Fibroblast of peridontal ligament (primary cell): ENCODE data around the gene NT5DC3.
"Not testable (repeated sequence)": the region's sequence is repeated elsewhere in the genome, so short reads cannot be mapped to it uniquely, and the experiment has no call there.

Experiments used
- DNase-seq: peaks from one replicate; pipeline ENCODE4 v3.0.0-alpha.2; 2010; ENCODE audit errors: extremely low read depth

NT5DC3 gene

GRCh38 chr12:103810111-103810510 lies 30.9 kb downstream of the NT5DC3 start:
- DNase-seq, result no peak

GRCh38 chr12:103809639-103810038 lies 31.4 kb downstream of the NT5DC3 start:
- DNase-seq, result not testable (repeated sequence)

DNA sequence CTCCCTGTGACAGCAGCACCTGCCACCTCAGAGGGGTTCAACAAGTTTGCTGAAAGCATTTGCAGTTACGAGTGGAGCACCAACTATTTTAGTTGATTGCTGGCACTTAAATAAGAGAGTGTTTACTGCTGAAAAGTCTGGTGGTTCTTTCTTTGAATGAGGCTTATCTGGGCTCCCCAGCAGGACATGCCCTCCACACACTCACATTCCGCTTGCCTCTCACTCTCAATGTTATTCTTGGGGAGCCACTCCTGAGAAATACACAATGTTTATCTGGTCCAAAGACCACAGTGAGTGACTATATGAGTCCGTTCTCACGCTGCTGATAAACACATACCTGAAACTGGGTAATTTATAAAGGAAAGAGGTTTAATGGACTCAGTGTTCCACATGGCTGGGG lies 31.9 kb downstream of the NT5DC3 start:
- no peak for DNase-seq

DNA sequence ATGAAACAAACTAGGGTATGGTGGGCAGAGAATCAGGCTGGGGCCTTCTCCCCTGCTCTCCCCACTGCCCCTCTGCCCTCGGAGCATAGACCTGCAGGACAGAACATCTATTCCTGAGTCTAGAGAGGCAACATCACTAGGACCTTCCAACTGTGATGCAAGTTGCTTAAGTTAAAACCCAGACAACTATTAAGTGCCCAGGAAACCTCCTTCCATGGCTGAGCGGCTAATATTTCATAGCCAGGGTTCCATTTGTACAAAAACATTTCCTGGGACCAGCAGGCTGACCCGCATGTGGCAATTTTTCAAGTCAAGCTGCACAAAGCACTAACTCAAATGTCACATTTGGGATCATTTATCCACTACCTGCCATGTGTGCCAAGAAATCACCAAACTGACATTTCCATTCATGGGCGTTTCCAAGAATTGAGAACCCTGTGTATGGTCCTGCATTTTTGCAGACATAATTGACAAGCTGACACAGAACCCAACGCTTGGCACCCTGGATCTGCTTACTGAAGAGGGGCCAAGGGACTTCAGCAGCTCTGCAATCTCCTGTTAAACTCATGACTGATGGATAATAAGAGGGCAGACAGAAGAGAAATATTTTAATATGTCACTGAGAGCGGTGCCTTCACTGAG lies 32.7 kb downstream of the NT5DC3 start:
- DNase-seq, result no peak

- DNase-seq, result no peak
Observed at GRCh38 chr12:103807561-103808238, 33.3 kb downstream of the NT5DC3 start.

DNA sequence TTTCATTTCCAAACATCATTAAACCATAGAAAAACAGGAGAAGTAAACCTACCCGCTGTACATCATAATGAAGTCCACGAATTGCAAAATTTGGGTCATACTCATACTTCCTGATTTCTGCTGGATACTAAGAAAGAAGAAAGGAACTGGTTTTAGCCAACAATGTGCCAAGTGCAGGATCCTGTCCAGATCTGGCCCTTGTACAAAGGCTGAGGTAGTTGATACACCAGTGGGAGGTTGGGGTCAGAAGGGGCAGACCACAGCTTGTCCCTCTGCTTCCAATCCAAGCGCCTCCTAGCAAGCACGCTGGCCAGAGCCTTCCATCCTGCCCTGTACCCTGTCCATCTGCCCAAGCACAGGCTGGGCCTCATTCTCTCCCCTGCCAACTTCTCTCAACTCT lies 34.2 kb downstream of the NT5DC3 start:
- no peak for DNase-seq

DNA sequence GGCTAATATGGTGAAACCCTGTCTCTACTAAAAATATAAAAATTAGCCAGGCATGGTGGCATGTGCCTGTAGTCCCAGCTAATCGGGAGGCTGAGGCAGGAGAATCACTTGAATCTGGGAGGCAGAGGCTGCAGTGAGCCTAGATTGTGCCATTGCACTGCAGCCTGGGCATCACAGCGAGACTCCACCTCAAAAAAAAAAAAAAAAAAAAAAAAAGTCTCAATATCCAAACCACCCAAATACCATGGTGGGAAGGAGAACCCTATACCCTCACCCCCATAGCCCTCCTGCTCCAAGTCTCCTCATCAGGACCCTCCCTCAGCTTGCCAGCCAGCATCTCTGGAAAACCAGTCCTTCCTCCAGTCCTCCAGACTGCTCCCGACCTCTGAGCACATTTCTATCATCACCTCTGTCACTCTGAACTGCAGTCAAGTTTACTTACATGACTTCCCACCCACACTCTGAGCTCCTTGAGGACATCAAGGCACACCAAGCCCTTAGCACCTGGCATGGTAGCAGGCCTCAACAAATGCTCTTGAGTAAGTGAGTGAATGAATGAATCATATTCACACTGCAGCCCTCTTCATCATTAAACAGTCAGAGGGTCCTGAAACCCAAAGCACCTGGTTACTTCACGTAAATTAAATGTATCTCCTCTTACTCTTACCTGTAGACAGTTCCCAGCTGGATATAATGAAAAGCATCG lies 35.2 kb downstream of the NT5DC3 start:
- DNase-seq, result no peak

DNA sequence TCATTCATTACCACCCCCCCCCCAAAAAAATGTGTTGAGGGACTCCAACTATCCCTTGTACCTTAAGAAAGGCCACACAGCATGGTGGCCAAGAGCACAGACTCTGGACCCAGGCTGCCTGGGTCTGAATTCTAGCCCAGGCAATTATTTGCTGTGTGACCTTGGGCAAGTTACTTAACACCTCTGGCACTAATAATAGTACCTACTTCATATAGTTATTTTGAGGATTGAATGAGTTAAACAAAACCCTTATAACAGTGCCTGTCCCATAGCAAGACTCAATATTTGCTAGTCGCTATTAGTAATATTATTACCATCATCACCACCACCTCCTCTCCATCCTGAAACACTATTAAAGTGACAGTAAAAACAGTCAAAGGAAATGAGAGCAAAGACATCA lies 37.2 kb downstream of the NT5DC3 start:
- no peak for DNase-seq

DNA sequence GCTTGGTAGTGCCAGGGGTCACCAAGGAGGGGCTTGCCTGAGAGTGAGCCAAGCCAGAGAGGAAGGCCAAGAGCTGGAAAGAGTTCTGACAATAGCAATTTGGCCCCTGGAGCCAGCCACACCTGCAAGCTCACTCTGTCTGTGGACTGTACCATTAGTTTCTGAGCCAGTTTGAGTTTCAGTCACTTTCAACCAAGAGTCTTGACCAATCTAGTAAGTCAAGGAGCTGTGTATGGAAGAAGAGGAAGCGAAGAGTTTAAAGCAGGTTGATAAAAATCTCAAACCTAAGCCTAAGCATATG lies 38.5 kb downstream of the NT5DC3 start:
- DNase-seq, result no peak

GRCh38 chr12:103801709-103802585 lies 39.1 kb downstream of the NT5DC3 start:
- peak; percentile 31 for DNase-seq

DNA sequence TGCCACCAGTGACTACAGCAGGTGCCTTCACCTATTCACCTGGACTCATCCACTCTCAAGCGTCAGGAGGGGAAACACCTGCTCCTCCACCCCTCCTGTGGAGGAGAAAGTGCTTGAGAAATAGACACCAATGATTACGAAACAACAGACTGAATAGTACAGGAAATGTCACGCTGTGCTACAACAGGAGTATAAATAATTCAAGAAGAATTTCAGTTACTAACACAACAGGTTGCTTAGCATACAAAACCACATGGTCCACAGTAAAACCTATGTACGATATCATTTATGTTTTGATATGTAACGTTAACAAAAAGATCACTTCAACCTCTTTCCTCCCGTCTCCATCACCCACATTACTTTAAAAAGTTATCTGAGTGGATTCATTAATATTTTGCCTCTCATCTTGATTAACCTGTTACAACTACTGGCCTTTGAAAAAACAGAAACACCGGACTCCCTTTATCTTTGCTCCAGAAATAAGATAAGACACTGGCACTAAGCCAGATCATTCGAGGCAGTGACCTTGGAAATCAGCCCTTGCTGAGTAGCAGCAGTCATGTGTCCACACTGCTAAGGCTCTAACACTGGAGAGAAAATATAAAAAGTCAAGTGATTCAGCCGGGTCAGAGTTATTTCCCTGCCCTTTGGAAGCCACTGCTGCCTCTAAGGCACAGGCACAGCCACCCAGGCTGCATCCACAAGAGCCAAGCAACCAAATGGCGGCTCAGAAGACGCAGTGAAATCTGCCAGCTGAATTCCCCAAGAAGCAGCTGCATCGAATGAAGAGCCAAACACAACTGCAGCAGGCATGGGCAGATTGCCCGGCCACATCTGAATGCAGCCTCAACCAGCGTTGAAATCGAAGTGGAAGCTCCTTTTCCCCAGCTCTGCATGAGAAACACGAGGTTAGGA lies 40.9 kb downstream of the NT5DC3 start:
- DNase-seq, result peak; percentile 81

- DNase-seq, result no peak
Observed at GRCh38 chr12:103799504-103799856, 41.6 kb downstream of the NT5DC3 start.

GRCh38 chr12:103798586-103798985 lies 42.4 kb downstream of the NT5DC3 start:
- no peak for DNase-seq

DNA sequence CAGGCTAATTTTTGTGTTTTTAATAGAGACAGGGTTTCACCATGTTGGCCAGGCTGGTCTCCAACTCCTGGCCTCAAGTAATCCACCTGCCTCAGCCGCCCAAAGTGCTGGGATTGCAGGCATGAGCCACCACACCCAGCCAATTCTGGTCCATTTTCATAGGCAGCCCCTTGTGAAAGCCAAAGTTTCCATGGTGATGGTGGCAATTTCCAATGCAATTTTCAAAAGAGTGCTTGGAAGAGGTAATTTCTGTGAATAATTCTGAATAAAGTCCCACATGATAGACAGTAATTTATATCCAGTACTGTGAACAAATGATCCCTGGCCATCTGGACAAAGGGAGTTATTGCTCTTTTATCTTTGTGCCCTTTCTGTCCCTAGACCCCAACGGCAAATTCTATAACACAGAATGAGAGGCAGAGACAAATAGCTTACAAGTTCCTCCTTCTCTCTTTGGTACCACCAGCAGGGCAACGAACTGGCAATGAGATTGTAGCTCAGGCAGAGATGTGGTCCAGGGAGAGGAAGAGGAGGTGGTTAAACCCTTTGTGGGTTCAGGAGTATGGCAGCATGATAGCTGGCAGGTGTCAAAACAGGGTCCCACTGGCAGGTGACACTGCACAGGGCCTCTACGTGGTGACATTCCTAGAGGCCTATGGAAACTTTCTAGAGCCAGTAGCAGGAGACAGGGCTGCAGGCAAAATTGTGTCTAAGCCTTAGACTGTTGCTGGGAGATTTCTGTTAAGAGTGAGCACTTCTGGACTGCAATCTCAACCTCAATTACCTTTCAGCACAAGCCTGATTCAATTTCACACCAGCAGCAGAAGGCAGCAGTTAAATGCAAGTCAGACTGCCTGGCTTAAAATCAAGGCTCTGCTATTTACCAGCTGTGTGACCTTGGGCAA lies 46.5 kb downstream of the NT5DC3 start:
- DNase-seq, result no peak

DNA sequence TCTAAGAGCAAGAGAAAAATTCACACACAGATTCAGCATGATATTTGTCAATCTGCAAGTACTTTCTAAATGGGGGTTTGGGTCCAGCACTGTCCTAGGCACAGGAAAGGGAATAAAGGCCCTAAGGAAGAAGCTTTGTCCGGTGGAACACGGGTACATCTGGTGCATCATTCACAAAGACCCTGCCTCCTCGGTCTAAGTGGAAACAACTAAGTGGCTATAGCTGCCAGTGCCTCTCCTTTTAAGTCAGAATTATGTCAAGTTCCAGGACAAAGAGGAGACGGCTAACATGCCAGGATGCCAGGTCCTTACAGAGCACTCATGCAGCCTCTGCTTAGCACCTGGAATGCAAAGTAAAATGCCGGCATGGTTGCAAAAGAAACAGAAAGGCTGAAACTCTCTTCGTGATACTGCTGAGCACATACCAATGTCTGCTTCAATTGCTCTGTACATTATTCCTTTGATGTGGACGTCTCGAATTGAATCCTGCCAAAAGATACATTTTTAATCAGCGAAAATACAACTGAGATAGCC lies 47.5 kb downstream of the NT5DC3 start:
- no peak for DNase-seq

- no peak for DNase-seq
Observed at GRCh38 chr12:103793046-103793445, 48.0 kb downstream of the NT5DC3 start.

DNA sequence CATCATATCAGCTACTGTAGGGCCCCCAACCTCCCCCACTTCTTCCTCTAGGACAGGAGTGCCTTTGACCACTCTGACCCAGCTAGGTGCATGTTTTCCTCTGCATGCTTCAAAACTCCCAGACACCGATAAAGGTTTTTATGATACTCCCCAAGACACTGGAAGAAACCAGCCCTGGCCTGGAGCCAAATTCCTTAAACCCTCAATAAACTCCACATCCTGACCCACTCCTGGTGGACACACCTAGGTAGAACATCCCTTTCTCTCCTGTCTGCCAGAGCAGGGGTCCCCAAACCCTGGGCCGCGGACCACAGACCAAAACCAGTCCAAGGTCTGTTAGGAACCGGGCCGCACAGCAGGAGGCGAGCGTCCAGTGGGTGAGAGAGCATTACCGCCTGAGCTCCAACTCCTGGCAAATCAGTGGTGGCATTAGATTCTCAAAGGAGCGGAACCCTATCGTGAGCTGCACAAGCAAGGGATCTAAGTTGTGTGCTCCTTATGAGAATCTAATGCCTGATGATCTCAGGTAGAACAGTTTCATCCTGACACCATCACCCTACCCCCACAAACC lies 49.6 kb downstream of the NT5DC3 start:
- DNase-seq, result no peak

- DNase-seq, result no peak
Observed at GRCh38 chr12:103786201-103786600, 54.8 kb downstream of the NT5DC3 start.

- DNase-seq, result peak; percentile 20
Observed at GRCh38 chr12:103785243-103786031, 55.6 kb downstream of the NT5DC3 start.
